H1 (cell line): ENCODE measurements around the gene DHDDS. TPM values are rescaled to one million over a fixed set of nuclear protein-coding genes. Genes with fewer than 3 reads are reported as not detected.

Experiments
- ATF3 ChIP-seq: IDR thresholded peaks from 2 replicates; pipeline ENCODE4 v1.6.1; 2011; ENCODE audit warnings: low read depth, mild to moderate bottlenecking, low read length; ENCODE audit not compliant: insufficient read depth
- BACH1 ChIP-seq: IDR thresholded peaks from 2 replicates; pipeline ENCODE4 v1.6.1; 2012; ENCODE audit warnings: low read length, improper control_type of control experiment
- CTCF ChIP-seq, 3 experiments: IDR thresholded peaks; 1 replicate in 2 of 3; 2 replicates in 1 of 3; pipeline versions ENCODE4 v1.5.1 to v1.6.1; 2011; ENCODE audit warnings: low read length in 3 of 3, mild to moderate bottlenecking in 3 of 3, inconsistent platforms in 2 of 3, low read depth in 1 of 3, moderate library complexity in 1 of 3; ENCODE audit not compliant: insufficient read depth in 1 of 3; ENCODE audit errors: control extremely low read depth in 1 of 3
- E2F6 ChIP-seq: IDR thresholded peaks from 2 replicates; pipeline ENCODE4 v1.6.1; 2012; ENCODE audit warnings: inconsistent platforms
- EGR1 ChIP-seq: IDR thresholded peaks from 2 replicates; pipeline ENCODE4 v1.6.1; 2011; ENCODE audit warnings: low read depth, low read length, borderline replicate concordance
- JUND ChIP-seq: IDR thresholded peaks from 2 replicates; pipeline ENCODE4 v1.6.1; 2011; ENCODE audit warnings: mild to moderate bottlenecking, improper control_type of control experiment, low read length
- MAFK ChIP-seq: IDR thresholded peaks from 2 replicates; pipeline ENCODE4 v1.6.1; 2012; ENCODE audit warnings: low read depth, mild to moderate bottlenecking, improper control_type of control experiment, low read length
- NRF1 ChIP-seq: IDR thresholded peaks from 2 replicates; pipeline ENCODE4 v1.6.1; 2011; ENCODE audit warnings: mild to moderate bottlenecking, low read depth, low read length, improper control_type of control experiment
- POLR2AphosphoS5 ChIP-seq: IDR thresholded peaks from 2 replicates; pipeline ENCODE4 v1.6.1; 2011; ENCODE audit warnings: low read depth, low read length
- POU5F1 ChIP-seq: IDR thresholded peaks from 2 replicates; pipeline ENCODE4 v1.6.1; 2011; ENCODE audit warnings: low read depth, mild to moderate bottlenecking, low read length, moderate library complexity
- RAD21 ChIP-seq, 2 experiments: IDR thresholded peaks in 1 of 2; conservative IDR thresholded peaks in 1 of 2; 2 replicates each; pipeline ENCODE4 v1.6.1; 2011; ENCODE audit warnings: low read depth in 2 of 2, low read length in 2 of 2, improper control_type of control experiment in 1 of 2, inconsistent platforms in 1 of 2, mild to moderate bottlenecking in 1 of 2, moderate library complexity in 1 of 2
- RBBP5 ChIP-seq: IDR thresholded peaks from 2 replicates; pipeline ENCODE4 v1.7.1; 2012; ENCODE audit warnings: low read depth, mild to moderate bottlenecking, inconsistent platforms, low read length, moderate library complexity, borderline replicate concordance
- RXRA ChIP-seq: IDR thresholded peaks from 2 replicates; pipeline ENCODE4 v1.6.1; 2011; ENCODE audit warnings: low read depth, mild to moderate bottlenecking, low read length, moderate library complexity; ENCODE audit not compliant: insufficient read depth
- SIN3A ChIP-seq, 2 experiments: IDR thresholded peaks in 1 of 2; conservative IDR thresholded peaks in 1 of 2; 2 replicates each; pipeline ENCODE4 v1.6.1; 2011 to 2012; ENCODE audit warnings: low read length in 2 of 2, improper control_type of control experiment in 1 of 2, low read depth in 1 of 2, mild to moderate bottlenecking in 1 of 2
- SIX5 ChIP-seq: IDR thresholded peaks from 2 replicates; pipeline ENCODE4 v1.6.1; 2011; ENCODE audit warnings: mild to moderate bottlenecking, low read depth, low read length
- SP1 ChIP-seq: IDR thresholded peaks from 2 replicates; pipeline ENCODE4 v1.6.1; 2011; ENCODE audit warnings: low read depth, low read length
- SRF ChIP-seq: IDR thresholded peaks from 2 replicates; pipeline ENCODE4 v1.6.1; 2011; ENCODE audit warnings: mild to moderate bottlenecking, low read depth, low read length, moderate library complexity
- TAF7 ChIP-seq: optimal IDR thresholded peaks from 2 replicates; pipeline ENCODE3; 2011; ENCODE audit warnings: low read depth, mild to moderate bottlenecking, inconsistent platforms, low read length, moderate library complexity, borderline replicate concordance
- TCF12 ChIP-seq: IDR thresholded peaks from 2 replicates; pipeline ENCODE4 v1.6.1; 2011; ENCODE audit warnings: low read depth, mild to moderate bottlenecking, low read length
- polyA plus RNA-seq, 7 experiments: library from polyadenylated mRNA; depleted of rRNA in 3 of 7; stranded (reverse) in 5 of 7; unstranded in 2 of 7; fragments of >200 nt in 5 of 7; fragments of 200-250 nt in 2 of 7; gene quantifications; 1 replicate in 5 of 7; 2 replicates in 1 of 7; 4 replicates in 1 of 7; pipeline versions ENCODE4 v1.2.1 to v1.2.3, GENCODE V29; 2011 to 2013; ENCODE audit warnings: missing spikeins in 2 of 7, mixed read lengths in 2 of 7
- total RNA-seq: library from RNA; stranded (reverse); fragmentation: NEBNext Ultra II Directional; extraction: Animal tissue kit (Norgen Biotek cat#: 25700); gene quantifications from 2 replicates; pipeline ENCODE4 v1.2.1, GENCODE V29; 2021

The DHDDS gene
- total and polyA plus RNA-seq, 2 of the 8 experiments (the other 6 are each of a cell fraction or from before 2014, with no cell fraction given) = 28.3 to 44.6 TPM

- TF ChIP-seq NRF1 (no peak), BACH1 (peak; percentile 91), SP1 (peak; percentile 55; the same call in 1 of the 2 replicates), POU5F1 (no peak), RBBP5 (peak; percentile 46; the same call in 1 of the 2 replicates), SIN3A (conservative IDR thresholded peaks at IDR 0.05 in 1 of 2, IDR thresholded peaks at IDR 0.05 in 1 of 2; ENCODE audit: low read depth in 1 of 2, low read length in 2 of 2) (peak; percentile 93 to 96; a peak in 3 of 4 replicates), SIX5 (no peak), EGR1 (peak; percentile 90), MAFK (no peak), RAD21 (IDR thresholded peaks at IDR 0.05 in 1 of 2, conservative IDR thresholded peaks at IDR 0.05 in 1 of 2; ENCODE audit: low read depth in 2 of 2, low read length in 2 of 2) (no peak), E2F6 (peak; percentile 76; the same call in 1 of the 2 replicates), CTCF (IDR thresholded peaks at IDR 0.05; ENCODE audit: control extremely low read depth in 1 of 3, insufficient read depth in 1 of 3, low read depth in 1 of 3, low read length in 3 of 3) (no peak), ATF3 (no peak), JUND (no peak), TAF7 (peak; percentile 34), POLR2AphosphoS5 (peak; percentile 90), SRF (no peak), TCF12 (0 out of 2 replicates have a peak, but pooled peaks have one; percentile 10), RXRA (no peak)
Measured at GRCh38 chr1:26472901-26473845, 41.1 kb downstream of the DHDDS start (continued).
